OCI-LY3 (cell line): Measurements from ENCODE around the gene FSTL4.

Experiments
- H2AFZ ChIP-seq: fragments of 200-600, 300-600 bp; shearing (Covaris generic); 2 replicates; pipeline ENCODE4 v1.6.0; 2014; ENCODE audit warnings: antibody characterized with exemption, low read depth, low read length
- H3K27ac ChIP-seq: fragments of 200-600, 300-600 bp; sonication (generic); 2 replicates; pipeline ENCODE4 v1.5.1; 2014; ENCODE audit warnings: mild to moderate bottlenecking, low read length, moderate library complexity, mixed read lengths
- H3K27me3 ChIP-seq: fragments of 200-600, 300-600 bp; sonication (generic); 2 replicates; pipeline ENCODE4 v1.6.1; 2014; ENCODE audit warnings: low read depth, low read length, mixed read lengths
- H3K36me3 ChIP-seq: fragments of 200-600, 300-600 bp; sonication (generic); replicated peaks from 2 replicates; pipeline ENCODE3; 2014; ENCODE audit warnings: low read depth, low read length, mixed read lengths
- H3K4me1 ChIP-seq: fragments of 300-600, 200-600 bp; sonication (generic); 2 replicates; pipeline ENCODE4 v1.6.1; 2014; ENCODE audit warnings: low read length, mixed read lengths
- H3K4me2 ChIP-seq: fragments of 200-600, 300-600 bp; sonication (generic); 2 replicates; pipeline ENCODE4 v1.6.1; 2014; ENCODE audit warnings: low read length, mixed read lengths
- H3K4me3 ChIP-seq: fragments of 300-600, 200-600 bp; sonication (generic); 2 replicates; pipeline ENCODE4 v1.5.1; 2014; ENCODE audit warnings: antibody characterized with exemption, mild to moderate bottlenecking, low read length, moderate library complexity
- H3K79me2 ChIP-seq: fragments of 300-600, 200-600 bp; shearing (Covaris generic); 2 replicates; pipeline ENCODE4 v1.6.1; 2014; ENCODE audit warnings: mild to moderate bottlenecking, low read length, mixed read lengths
- H3K9ac ChIP-seq: fragments of 300-600, 200-600 bp; shearing (Covaris generic); 2 replicates; pipeline ENCODE4 v1.6.0; 2014; ENCODE audit warnings: mild to moderate bottlenecking, low read length, moderate library complexity
- H3K9me3 ChIP-seq: fragments of 200-600, 300-600 bp; shearing (Covaris generic); 2 replicates; pipeline ENCODE4 v1.6.1; 2014; ENCODE audit warnings: low read length, mixed read lengths; ENCODE audit not compliant: insufficient read depth
- H4K20me1 ChIP-seq: fragments of 200-600, 300-600 bp; sonication (generic); 2 replicates; pipeline ENCODE4 v1.6.1; 2016; ENCODE audit warnings: low read length, mixed read lengths; ENCODE audit not compliant: insufficient read depth
- EZH2phosphoT487 ChIP-seq: fragments of 200-600 bp; shearing (Covaris generic); IDR thresholded peaks from 2 replicates; pipeline ENCODE4 v1.6.1; 2018; ENCODE audit warnings: antibody characterized with exemption, mixed run types, low read depth
- TF ChIP-seq, protein P1 (sequence below): fragments of 200-600, 300-600 bp; sonication (generic); IDR thresholded peaks from 2 replicates; pipeline ENCODE4 v1.5.1; 2014; ENCODE audit warnings: antibody characterized with exemption, low read length, low read depth

FSTL4 gene

DNA sequence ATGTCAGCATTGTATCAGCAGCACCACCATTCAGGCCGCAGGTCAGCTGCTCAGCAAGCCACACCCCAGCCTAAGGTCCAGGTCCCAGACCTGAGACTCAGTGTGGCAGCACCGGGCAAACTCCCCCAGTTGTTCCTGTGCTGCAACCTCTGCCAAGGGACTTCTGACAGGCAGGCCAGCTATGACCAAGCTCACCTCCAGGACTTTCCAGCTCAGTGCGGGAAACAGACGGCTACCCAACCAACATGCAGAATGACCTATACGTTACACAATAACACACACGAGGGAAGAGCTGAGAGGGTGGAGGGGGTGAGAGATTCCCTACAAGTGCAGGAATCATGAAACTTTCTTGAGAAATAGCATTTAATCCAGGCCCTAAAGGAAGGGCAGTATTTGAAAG, 143.7 kb downstream of the FSTL4 start:
- Histone ChIP-seq H3K4me2 (no peak overlapping the region), H3K27me3 (no peaks in the 10 kb centered on the region), H3K4me3 (no peak overlapping the region), H3K4me1 (no peaks in the 10 kb centered on the region), H3K9me3 (no peaks in the 10 kb centered on the region), H3K79me2 (no peaks in the 10 kb centered on the region), H2AFZ (no peak overlapping the region), H3K9ac (no peak overlapping the region), H4K20me1 (no peaks in the 10 kb centered on the region), H3K27ac (no peak overlapping the region), H3K36me3 (no peaks in the 10 kb centered on the region)
- TF ChIP-seq, protein P1, sequence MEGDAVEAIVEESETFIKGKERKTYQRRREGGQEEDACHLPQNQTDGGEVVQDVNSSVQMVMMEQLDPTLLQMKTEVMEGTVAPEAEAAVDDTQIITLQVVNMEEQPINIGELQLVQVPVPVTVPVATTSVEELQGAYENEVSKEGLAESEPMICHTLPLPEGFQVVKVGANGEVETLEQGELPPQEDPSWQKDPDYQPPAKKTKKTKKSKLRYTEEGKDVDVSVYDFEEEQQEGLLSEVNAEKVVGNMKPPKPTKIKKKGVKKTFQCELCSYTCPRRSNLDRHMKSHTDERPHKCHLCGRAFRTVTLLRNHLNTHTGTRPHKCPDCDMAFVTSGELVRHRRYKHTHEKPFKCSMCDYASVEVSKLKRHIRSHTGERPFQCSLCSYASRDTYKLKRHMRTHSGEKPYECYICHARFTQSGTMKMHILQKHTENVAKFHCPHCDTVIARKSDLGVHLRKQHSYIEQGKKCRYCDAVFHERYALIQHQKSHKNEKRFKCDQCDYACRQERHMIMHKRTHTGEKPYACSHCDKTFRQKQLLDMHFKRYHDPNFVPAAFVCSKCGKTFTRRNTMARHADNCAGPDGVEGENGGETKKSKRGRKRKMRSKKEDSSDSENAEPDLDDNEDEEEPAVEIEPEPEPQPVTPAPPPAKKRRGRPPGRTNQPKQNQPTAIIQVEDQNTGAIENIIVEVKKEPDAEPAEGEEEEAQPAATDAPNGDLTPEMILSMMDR = no peak
- no peak for TF ChIP-seq EZH2phosphoT487

DNA sequence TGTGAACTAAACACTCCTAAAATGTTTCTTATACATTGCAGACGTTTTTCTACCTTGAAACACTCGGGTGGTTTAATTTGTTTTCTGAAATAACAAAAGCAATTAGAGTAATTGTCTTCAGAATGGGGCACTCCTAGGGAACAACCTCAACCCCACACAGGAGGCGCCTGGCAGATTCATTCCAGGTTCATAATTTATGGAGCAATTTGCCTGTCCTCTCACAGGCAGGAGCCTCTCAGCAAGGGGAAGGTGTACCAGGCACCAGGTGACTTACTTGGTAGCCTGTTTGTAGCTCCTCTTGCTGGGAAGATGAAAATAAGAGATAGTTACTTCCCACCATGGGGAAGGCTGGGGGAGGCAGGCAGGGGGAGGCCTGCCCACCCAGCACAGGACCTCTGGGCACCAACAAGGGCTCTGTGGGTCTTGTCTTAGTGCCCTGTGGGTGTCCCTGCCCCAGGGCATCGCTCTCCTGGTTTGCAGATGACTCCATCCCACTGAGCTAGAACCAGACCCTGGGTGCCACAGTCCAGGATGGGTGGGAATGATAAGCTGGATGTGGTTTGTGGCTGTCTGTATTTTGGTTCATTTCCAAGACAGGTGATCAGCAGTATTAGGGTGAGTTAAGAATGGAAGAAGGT, 144.4 kb downstream of the FSTL4 start:
- TF ChIP-seq, protein P1 = no peak
- TF ChIP-seq EZH2phosphoT487 = no peak
- H3K4me2 ChIP-seq = no peak overlapping the region

DNA sequence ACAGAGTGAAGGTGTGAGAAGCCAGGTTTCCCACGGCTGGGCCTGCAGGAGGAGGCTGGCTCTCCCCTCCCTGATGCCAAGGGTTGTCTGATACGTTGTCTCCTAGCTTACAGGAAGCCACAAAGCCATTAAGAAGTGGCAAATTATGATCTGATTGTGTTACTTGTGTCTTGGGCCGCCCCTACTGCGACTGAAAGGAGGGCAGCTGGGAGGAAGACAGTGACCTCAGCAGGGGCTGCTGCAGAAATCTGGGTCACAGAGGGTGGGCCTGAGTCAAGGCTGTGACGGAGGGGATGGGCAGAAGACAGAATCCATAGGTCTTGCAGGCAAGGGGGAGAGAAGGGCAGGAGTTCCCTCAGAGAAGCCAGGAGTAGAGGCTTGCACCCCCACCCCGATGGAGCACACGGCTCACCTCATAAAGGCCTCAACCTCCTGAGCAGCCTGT, 145.0 kb downstream of the FSTL4 start:
- Histone ChIP-seq H3K79me2 (no peaks in the 10 kb centered on the region), H3K27me3 (no peaks in the 10 kb centered on the region), H2AFZ (no peak overlapping the region), H3K4me3 (no peak overlapping the region), H3K9ac (no peak overlapping the region), H3K4me1 (no peaks in the 10 kb centered on the region), H3K9me3 (no peaks in the 10 kb centered on the region), H4K20me1 (no peaks in the 10 kb centered on the region), H3K4me2 (no peak overlapping the region), H3K27ac (no peak overlapping the region), H3K36me3 (no peaks in the 10 kb centered on the region)
- TF ChIP-seq, protein P1 = no peak
- TF ChIP-seq EZH2phosphoT487 = no peak

More for the DNA sequence above, 144.4 kb downstream of the FSTL4 start:
- Histone ChIP-seq H3K27ac (no peak overlapping the region), H3K4me1 (no peaks in the 10 kb centered on the region), H4K20me1 (no peaks in the 10 kb centered on the region), H3K4me3 (no peak overlapping the region), H2AFZ (no peak overlapping the region), H3K9me3 (no peaks in the 10 kb centered on the region), H3K27me3 (no peaks in the 10 kb centered on the region), H3K9ac (no peak overlapping the region), H3K79me2 (no peaks in the 10 kb centered on the region), H3K36me3 (no peaks in the 10 kb centered on the region)

DNA sequence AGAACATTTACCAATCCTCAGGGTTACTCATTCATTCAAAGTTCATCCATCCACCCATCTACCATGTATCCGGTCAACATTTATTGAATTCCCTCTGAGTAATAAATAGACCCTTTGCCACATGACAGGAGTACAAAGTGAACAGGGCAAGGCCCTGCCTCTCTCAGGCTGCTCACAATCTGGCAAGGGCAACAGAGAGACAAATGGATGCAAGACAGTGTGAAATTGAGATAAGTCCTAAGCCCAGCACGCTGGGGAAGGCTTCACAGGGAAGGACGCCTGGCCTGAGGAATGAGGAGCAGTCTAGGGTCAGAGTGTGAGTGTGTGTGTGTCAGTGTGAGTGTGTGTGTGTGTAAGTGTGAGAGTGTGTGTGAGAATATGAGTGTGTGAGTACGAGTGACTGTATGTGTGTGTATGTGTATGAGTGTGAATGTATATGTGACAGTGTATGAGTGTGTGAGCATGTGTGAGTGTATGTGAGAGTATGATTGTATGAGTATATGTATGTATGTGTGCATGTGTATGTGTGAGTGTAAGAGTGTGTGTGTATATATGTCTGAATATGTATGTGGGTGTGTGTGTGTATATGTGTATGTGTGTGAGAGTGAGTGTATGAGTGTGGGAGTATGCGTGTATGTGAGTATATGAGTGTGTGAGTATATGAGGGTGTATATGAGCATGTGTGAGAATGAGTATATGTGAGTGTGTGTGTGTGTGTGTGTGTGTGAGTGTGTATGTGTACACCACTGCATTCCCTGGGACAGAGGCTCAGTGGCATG, 145.6 kb downstream of the FSTL4 start:
- no peaks in the 10 kb centered on the region for H4K20me1 ChIP-seq
- H3K9me3 ChIP-seq = no peaks in the 10 kb centered on the region
- H3K4me3 ChIP-seq = no peak overlapping the region
- no peak overlapping the region for H3K9ac ChIP-seq
- H3K4me1 ChIP-seq = no peaks in the 10 kb centered on the region
- TF ChIP-seq, protein P1 = no peak
- TF ChIP-seq EZH2phosphoT487 = no peak
- H3K27ac ChIP-seq = no peak overlapping the region
- H3K4me2 ChIP-seq = no peak overlapping the region
- no peaks in the 10 kb centered on the region for H3K36me3 ChIP-seq
- no peaks in the 10 kb centered on the region for H3K27me3 ChIP-seq
- no peaks in the 10 kb centered on the region for H3K79me2 ChIP-seq
- no peak overlapping the region for H2AFZ ChIP-seq
